ENCODE measurements around the gene BAG5.

BAG5 gene

GRCh38 chr14:103543721-103544387 lies 18.6 kb downstream of the BAG5 start:
- Histone ChIP-seq H3K27ac (ENCODE audit: low read depth, low read length) (no peak overlapping the region), H3K4me3 (ENCODE audit: insufficient read depth, low read length, poor library complexity, severe bottlenecking) (no peak overlapping the region), H3K79me2 (ENCODE audit: insufficient read depth, low read length) (no peaks in the 10 kb centered on the region), H4K20me1 (ENCODE audit: low read depth, low read length) (no peaks in the 10 kb centered on the region), H3K4me2 (ENCODE audit: low read depth, low read length, poor library complexity, severe bottlenecking) (no peak overlapping the region), H2AFZ (ENCODE audit: low read depth, low read length, severe bottlenecking) (no peak overlapping the region), H3K9ac (ENCODE audit: low read length) (no peak overlapping the region), H3K36me3 (ENCODE audit: low read length) (no peaks in the 10 kb centered on the region), H3K9me2 (replicated peaks; ENCODE audit: insufficient read depth, low read length) (no peaks in the 10 kb centered on the region), H3K9me3 (ENCODE audit: insufficient read depth, low read length) (no peaks in the 10 kb centered on the region), H3K27me3 (ENCODE audit: low read length) (no peaks in the 10 kb centered on the region), H3F3A (ENCODE audit: insufficient read depth) (no peaks in the 10 kb centered on the region)
- TF ChIP-seq CTCF (IDR thresholded peaks at IDR 0.05; ENCODE audit: insufficient read depth, low read length, poor library complexity, severe bottlenecking): no peak
- TF ChIP-seq EZH2phosphoT487 (conservative IDR thresholded peaks at IDR 0.05; ENCODE audit: low read length): no peak

GRCh38 chr14:103543140-103543539 lies 19.3 kb downstream of the BAG5 start:
- no peaks in the 10 kb centered on the region for H4K20me1 ChIP-seq (ENCODE audit: low read depth, low read length)
- no peak overlapping the region for H2AFZ ChIP-seq (ENCODE audit: low read depth, low read length, severe bottlenecking)
- H3F3A ChIP-seq (ENCODE audit: insufficient read depth): no peaks in the 10 kb centered on the region
- H3K4me2 ChIP-seq (ENCODE audit: low read depth, low read length, poor library complexity, severe bottlenecking): no peak overlapping the region
- TF ChIP-seq CTCF (IDR thresholded peaks at IDR 0.05; ENCODE audit: insufficient read depth, low read length, poor library complexity, severe bottlenecking) (no peak), EZH2phosphoT487 (conservative IDR thresholded peaks at IDR 0.05; ENCODE audit: low read length) (no peak)
- no peak overlapping the region for H3K27ac ChIP-seq (ENCODE audit: low read depth, low read length)
- H3K36me3 ChIP-seq (ENCODE audit: low read length): no peaks in the 10 kb centered on the region
- H3K4me3 ChIP-seq (ENCODE audit: insufficient read depth, low read length, poor library complexity, severe bottlenecking): no peak overlapping the region
- no peaks in the 10 kb centered on the region for H3K9me3 ChIP-seq (ENCODE audit: insufficient read depth, low read length)
- H3K9ac ChIP-seq (ENCODE audit: low read length): no peak overlapping the region
- H3K79me2 ChIP-seq (ENCODE audit: insufficient read depth, low read length): no peaks in the 10 kb centered on the region
- H3K27me3 ChIP-seq (ENCODE audit: low read length): no peaks in the 10 kb centered on the region
- H3K9me2 ChIP-seq (replicated peaks; ENCODE audit: insufficient read depth, low read length): no peaks in the 10 kb centered on the region

GRCh38 chr14:103542605-103543088 lies 19.8 kb downstream of the BAG5 start:
- H3K4me2 ChIP-seq (ENCODE audit: low read depth, low read length, poor library complexity, severe bottlenecking): no peak overlapping the region
- no peak for TF ChIP-seq EZH2phosphoT487 (conservative IDR thresholded peaks at IDR 0.05; ENCODE audit: low read length)
- TF ChIP-seq CTCF (IDR thresholded peaks at IDR 0.05; ENCODE audit: insufficient read depth, low read length, poor library complexity, severe bottlenecking): no peak
- no peaks in the 10 kb centered on the region for H3K9me3 ChIP-seq (ENCODE audit: insufficient read depth, low read length)
- H3K79me2 ChIP-seq (ENCODE audit: insufficient read depth, low read length): no peaks in the 10 kb centered on the region
- no peaks in the 10 kb centered on the region for H3K9me2 ChIP-seq (replicated peaks; ENCODE audit: insufficient read depth, low read length)
- no peak overlapping the region for H3K27ac ChIP-seq (ENCODE audit: low read depth, low read length)
- H3F3A ChIP-seq (ENCODE audit: insufficient read depth): no peaks in the 10 kb centered on the region
- no peaks in the 10 kb centered on the region for H4K20me1 ChIP-seq (ENCODE audit: low read depth, low read length)
- no peak overlapping the region for H3K4me3 ChIP-seq (ENCODE audit: insufficient read depth, low read length, poor library complexity, severe bottlenecking)
- H3K9ac ChIP-seq (ENCODE audit: low read length): no peak overlapping the region
- H2AFZ ChIP-seq (ENCODE audit: low read depth, low read length, severe bottlenecking): no peak overlapping the region
- no peaks in the 10 kb centered on the region for H3K36me3 ChIP-seq (ENCODE audit: low read length)
- no peaks in the 10 kb centered on the region for H3K27me3 ChIP-seq (ENCODE audit: low read length)

All from SU-DHL-6 (cell line).